D721Med (cell line): ENCODE data around the gene ITPR2.

Experiments
- DNase-seq: peaks from one replicate; pipeline ENCODE4 v3.0.0; 2011; ENCODE audit warnings: low spot score; ENCODE audit not compliant: insufficient read length
- FAIRE-seq: peaks from 2 replicates; lab custom pipeline; 2011; peaks lifted over from hg19 to GRCh38; lab: Jason Lieb, UNC
- CTCF ChIP-seq: IDR thresholded peaks from 2 replicates; pipeline ENCODE4 v1.5.1; 2012; ENCODE audit warnings: mild to moderate bottlenecking, control low read depth; ENCODE audit not compliant: insufficient read depth; ENCODE audit errors: missing control alignments

Gene ITPR2

GRCh38 chr12:26406391-26406790, 426.6 kb downstream of the ITPR2 start:
- no peak for TF ChIP-seq CTCF
- FAIRE-seq (no peak), DNase-seq (no peak)

GRCh38 chr12:26403601-26404000, 429.4 kb downstream of the ITPR2 start:
- FAIRE-seq (no peak), DNase-seq (no peak)
- no peak for TF ChIP-seq CTCF

- TF ChIP-seq CTCF, result no peak
- no peak for DNase-seq
- no peak for FAIRE-seq
These were observed 430.3 kb downstream of the ITPR2 start for GRCh38 chr12:26402648-26403047.

- TF ChIP-seq CTCF, result no peak
- no peak for DNase-seq
- FAIRE-seq, result no peak
These were observed 431.1 kb downstream of the ITPR2 start for GRCh38 chr12:26401874-26402273.

- no peak for FAIRE-seq
- no peak for DNase-seq
- no peak for TF ChIP-seq CTCF
These were observed 432.4 kb downstream of the ITPR2 start for GRCh38 chr12:26400627-26401026.

- TF ChIP-seq CTCF, result no peak
- DNase-seq (no peak), FAIRE-seq (no peak)
These were observed 433.6 kb downstream of the ITPR2 start for GRCh38 chr12:26399381-26399780.

GRCh38 chr12:26396402-26396801, 436.6 kb downstream of the ITPR2 start:
- TF ChIP-seq CTCF, result no peak
- FAIRE-seq (no peak), DNase-seq (no peak)
